Parathyroid adenoma (tissue), 2 donors: ENCODE measurements around the gene LSM7.

Source experiments
- H2AFZ ChIP-seq: fragments of 300-600 bp; sonication (generic); one replicate; pipeline ENCODE4 v1.7.0; 2017; ENCODE audit warnings: antibody characterized with exemption, mild to moderate bottlenecking
- H3K27ac ChIP-seq: fragments of 300-600 bp; sonication (generic); one replicate; pipeline ENCODE4 v1.7.0; 2017
- H3K27me3 ChIP-seq: fragments of 300-600 bp; sonication (generic); one replicate; pipeline ENCODE4 v1.7.0; 2017; ENCODE audit warnings: low read length; ENCODE audit not compliant: control insufficient read depth, insufficient read depth
- H3K36me3 ChIP-seq: fragments of 300-600 bp; sonication (generic); one replicate; pipeline ENCODE4 v1.7.0; 2017; ENCODE audit warnings: low read length; ENCODE audit not compliant: control insufficient read depth, insufficient read depth
- H3K4me1 ChIP-seq: fragments of 300-600 bp; sonication (generic); one replicate; pipeline ENCODE4 v1.7.0; 2017; ENCODE audit warnings: control low read depth
- H3K4me2 ChIP-seq: fragments of 300-600 bp; sonication (generic); one replicate; pipeline ENCODE4 v1.7.0; 2017; ENCODE audit warnings: low read length
- H3K4me3 ChIP-seq: fragments of 300-600 bp; sonication (generic); one replicate; pipeline ENCODE4 v1.7.0; 2017; ENCODE audit warnings: low read depth, low read length
- H3K79me2 ChIP-seq: fragments of 300-600 bp; sonication (generic); one replicate; pipeline ENCODE4 v1.7.0; 2017; ENCODE audit warnings: control low read depth
- H3K9ac ChIP-seq: fragments of 300-600 bp; sonication (generic); one replicate; pipeline ENCODE4 v1.7.0; 2017; ENCODE audit warnings: mild to moderate bottlenecking
- H3K9me3 ChIP-seq: fragments of 300-600 bp; sonication (generic); one replicate; pipeline ENCODE4 v1.7.0; 2017; ENCODE audit warnings: low read length; ENCODE audit not compliant: control insufficient read depth
- CTCF ChIP-seq: fragments of 300-600 bp; sonication (generic); IDR thresholded peaks from one replicate; pipeline ENCODE4 v1.7.0; 2017; ENCODE audit warnings: antibody characterized with exemption, mild to moderate bottlenecking
- donor health status: primary hyperparathyroidism.

The LSM7 gene

GRCh38 chr19:2306281-2306806, 22.0 kb downstream of the LSM7 start:
- H3K27ac ChIP-seq = no peak overlapping the region
- no peak overlapping the region for H2AFZ ChIP-seq
- no peak for TF ChIP-seq CTCF
- H3K27me3 ChIP-seq = peaks cover 4% of the 10 kb centered on the region
- no peaks in the 10 kb centered on the region for H3K79me2 ChIP-seq
- H3K9me3 ChIP-seq = no peaks in the 10 kb centered on the region
- H3K4me2 ChIP-seq = no peak overlapping the region
- no peaks in the 10 kb centered on the region for H3K36me3 ChIP-seq
- no peaks in the 10 kb centered on the region for H3K4me1 ChIP-seq
- H3K9ac ChIP-seq = no peak overlapping the region
- H3K4me3 ChIP-seq = no peak overlapping the region

GRCh38 chr19:2305452-2306280, 22.7 kb downstream of the LSM7 start:
- Histone ChIP-seq H3K4me3 (no peak overlapping the region), H3K9me3 (no peaks in the 10 kb centered on the region), H3K36me3 (no peaks in the 10 kb centered on the region), H3K4me1 (no peaks in the 10 kb centered on the region), H3K27ac (no peak overlapping the region), H3K27me3 (peaks cover 4% of the 10 kb centered on the region), H3K4me2 (no peak overlapping the region), H2AFZ (no peak overlapping the region), H3K79me2 (no peaks in the 10 kb centered on the region), H3K9ac (no peak overlapping the region)
- TF ChIP-seq CTCF = no peak

- H3K36me3 ChIP-seq = no peaks in the 10 kb centered on the region
- peaks cover 4% of the 10 kb centered on the region for H3K27me3 ChIP-seq
- H3K79me2 ChIP-seq = no peaks in the 10 kb centered on the region
- H3K27ac ChIP-seq = no peak overlapping the region
- TF ChIP-seq CTCF = no peak
- no peak overlapping the region for H2AFZ ChIP-seq
- H3K4me1 ChIP-seq = no peaks in the 10 kb centered on the region
- no peak overlapping the region for H3K4me2 ChIP-seq
- H3K9ac ChIP-seq = no peak overlapping the region
- no peaks in the 10 kb centered on the region for H3K9me3 ChIP-seq
- no peak overlapping the region for H3K4me3 ChIP-seq
Measured at GRCh38 chr19:2303211-2303798, 25.1 kb downstream of the LSM7 start.

- Histone ChIP-seq H2AFZ (no peak overlapping the region), H3K27me3 (peaks cover 2% of the 10 kb centered on the region), H3K79me2 (no peaks in the 10 kb centered on the region), H3K4me3 (no peak overlapping the region), H3K4me1 (no peaks in the 10 kb centered on the region), H3K9ac (no peak overlapping the region), H3K4me2 (no peak overlapping the region), H3K36me3 (no peaks in the 10 kb centered on the region), H3K27ac (no peak overlapping the region), H3K9me3 (no peaks in the 10 kb centered on the region)
- no peak for TF ChIP-seq CTCF
Measured at GRCh38 chr19:2302319-2303210, 25.8 kb downstream of the LSM7 start.
